ENCODE measurements around the gene ENO2.

DNA sequence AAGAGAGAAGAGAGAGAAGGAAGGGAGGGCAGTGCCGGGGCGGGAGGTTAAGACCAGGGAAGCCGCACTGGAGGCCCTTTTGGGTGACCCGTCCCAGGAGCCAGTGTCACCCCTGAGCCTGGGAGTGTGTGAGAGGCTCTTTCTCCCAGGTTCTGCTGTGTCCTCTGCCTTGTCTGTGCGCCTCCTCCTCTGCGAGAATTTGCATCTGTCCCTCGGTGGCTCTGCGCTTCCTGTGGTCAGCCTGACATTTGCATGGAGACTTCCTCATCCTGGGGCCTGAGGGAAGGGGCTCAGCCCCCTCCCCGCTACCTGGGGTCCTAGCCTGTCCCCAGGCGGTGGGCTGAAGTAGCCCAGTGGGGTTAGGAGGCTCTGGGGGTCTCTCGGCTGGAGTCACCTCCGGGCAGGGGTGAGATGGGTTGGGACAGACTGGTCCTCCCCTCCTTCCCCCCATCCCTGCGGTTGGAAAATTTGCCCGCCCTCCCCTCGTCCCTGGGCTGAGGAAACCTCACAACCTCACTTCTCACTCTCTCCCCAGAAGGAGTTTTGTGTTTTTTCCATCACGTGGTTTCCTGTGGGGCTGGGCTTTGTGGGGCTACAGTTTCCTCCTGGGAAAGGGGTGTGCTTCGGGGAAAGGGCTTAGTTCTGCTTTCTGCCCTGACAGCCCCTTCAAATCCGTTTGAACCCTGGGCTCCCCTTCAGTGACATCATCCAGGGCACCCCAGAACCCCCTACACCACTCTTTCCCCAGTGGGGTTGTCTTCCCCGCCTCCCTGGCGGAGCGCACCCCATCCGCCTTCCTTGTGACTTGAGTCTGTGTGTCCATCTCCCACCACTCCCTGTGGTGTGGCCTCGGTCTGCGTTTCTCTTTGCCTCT is 39.3 kb downstream of the ENO2 start:
- TF ChIP-seq FOXA1 (IDR thresholded peaks at IDR 0.05) (no peak), YY1 (IDR thresholded peaks at IDR 0.05) (no peak), TAF1 (conservative IDR thresholded peaks at IDR 0.05) (no peak), JUND (IDR thresholded peaks at IDR 0.05) (no peak), RAD21 (IDR thresholded peaks at IDR 0.05) (no peak)
- TF ChIP-seq, protein P1, sequence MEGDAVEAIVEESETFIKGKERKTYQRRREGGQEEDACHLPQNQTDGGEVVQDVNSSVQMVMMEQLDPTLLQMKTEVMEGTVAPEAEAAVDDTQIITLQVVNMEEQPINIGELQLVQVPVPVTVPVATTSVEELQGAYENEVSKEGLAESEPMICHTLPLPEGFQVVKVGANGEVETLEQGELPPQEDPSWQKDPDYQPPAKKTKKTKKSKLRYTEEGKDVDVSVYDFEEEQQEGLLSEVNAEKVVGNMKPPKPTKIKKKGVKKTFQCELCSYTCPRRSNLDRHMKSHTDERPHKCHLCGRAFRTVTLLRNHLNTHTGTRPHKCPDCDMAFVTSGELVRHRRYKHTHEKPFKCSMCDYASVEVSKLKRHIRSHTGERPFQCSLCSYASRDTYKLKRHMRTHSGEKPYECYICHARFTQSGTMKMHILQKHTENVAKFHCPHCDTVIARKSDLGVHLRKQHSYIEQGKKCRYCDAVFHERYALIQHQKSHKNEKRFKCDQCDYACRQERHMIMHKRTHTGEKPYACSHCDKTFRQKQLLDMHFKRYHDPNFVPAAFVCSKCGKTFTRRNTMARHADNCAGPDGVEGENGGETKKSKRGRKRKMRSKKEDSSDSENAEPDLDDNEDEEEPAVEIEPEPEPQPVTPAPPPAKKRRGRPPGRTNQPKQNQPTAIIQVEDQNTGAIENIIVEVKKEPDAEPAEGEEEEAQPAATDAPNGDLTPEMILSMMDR (IDR thresholded peaks at IDR 0.05; ENCODE audit: low read depth, low read length, missing input control): no peak
- TF ChIP-seq, protein P2, sequence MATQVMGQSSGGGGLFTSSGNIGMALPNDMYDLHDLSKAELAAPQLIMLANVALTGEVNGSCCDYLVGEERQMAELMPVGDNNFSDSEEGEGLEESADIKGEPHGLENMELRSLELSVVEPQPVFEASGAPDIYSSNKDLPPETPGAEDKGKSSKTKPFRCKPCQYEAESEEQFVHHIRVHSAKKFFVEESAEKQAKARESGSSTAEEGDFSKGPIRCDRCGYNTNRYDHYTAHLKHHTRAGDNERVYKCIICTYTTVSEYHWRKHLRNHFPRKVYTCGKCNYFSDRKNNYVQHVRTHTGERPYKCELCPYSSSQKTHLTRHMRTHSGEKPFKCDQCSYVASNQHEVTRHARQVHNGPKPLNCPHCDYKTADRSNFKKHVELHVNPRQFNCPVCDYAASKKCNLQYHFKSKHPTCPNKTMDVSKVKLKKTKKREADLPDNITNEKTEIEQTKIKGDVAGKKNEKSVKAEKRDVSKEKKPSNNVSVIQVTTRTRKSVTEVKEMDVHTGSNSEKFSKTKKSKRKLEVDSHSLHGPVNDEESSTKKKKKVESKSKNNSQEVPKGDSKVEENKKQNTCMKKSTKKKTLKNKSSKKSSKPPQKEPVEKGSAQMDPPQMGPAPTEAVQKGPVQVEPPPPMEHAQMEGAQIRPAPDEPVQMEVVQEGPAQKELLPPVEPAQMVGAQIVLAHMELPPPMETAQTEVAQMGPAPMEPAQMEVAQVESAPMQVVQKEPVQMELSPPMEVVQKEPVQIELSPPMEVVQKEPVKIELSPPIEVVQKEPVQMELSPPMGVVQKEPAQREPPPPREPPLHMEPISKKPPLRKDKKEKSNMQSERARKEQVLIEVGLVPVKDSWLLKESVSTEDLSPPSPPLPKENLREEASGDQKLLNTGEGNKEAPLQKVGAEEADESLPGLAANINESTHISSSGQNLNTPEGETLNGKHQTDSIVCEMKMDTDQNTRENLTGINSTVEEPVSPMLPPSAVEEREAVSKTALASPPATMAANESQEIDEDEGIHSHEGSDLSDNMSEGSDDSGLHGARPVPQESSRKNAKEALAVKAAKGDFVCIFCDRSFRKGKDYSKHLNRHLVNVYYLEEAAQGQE (IDR thresholded peaks at IDR 0.05): no peak
